OCI-LY1 (cell line): Measurements from ENCODE around the gene PGA3.

Experiments
- H2AFZ ChIP-seq: fragments of 200-600 bp; sonication (generic), shearing (Covaris generic); 2 replicates; pipeline ENCODE4 v1.6.0; 2014; ENCODE audit warnings: antibody characterized with exemption, mild to moderate bottlenecking, low read length
- H3F3A ChIP-seq: fragments of 200-600 bp; sonication (generic), shearing (Covaris generic); 2 replicates; pipeline ENCODE4 v1.6.0; 2014; ENCODE audit warnings: mild to moderate bottlenecking, antibody characterized with exemption, low read length, moderate library complexity; ENCODE audit not compliant: insufficient read depth
- H3K27ac ChIP-seq: fragments of 200-600 bp; sonication (generic); 2 replicates; pipeline ENCODE4 v1.5.1; 2014; ENCODE audit warnings: low read length, mixed run types, mild to moderate bottlenecking, low read depth; ENCODE audit not compliant: poor library complexity, severe bottlenecking
- H3K27me3 ChIP-seq: fragments of 200-600 bp; sonication (generic); 2 replicates; pipeline ENCODE4 v1.6.0; 2014; ENCODE audit warnings: antibody characterized with exemption, mild to moderate bottlenecking, low read length, moderate library complexity; ENCODE audit not compliant: insufficient read depth
- H3K36me3 ChIP-seq: fragments of 200-600 bp; sonication (generic); 2 replicates; pipeline ENCODE4 v1.6.1; 2014; ENCODE audit warnings: mild to moderate bottlenecking, antibody characterized with exemption, low read length, moderate library complexity, mixed read lengths; ENCODE audit not compliant: insufficient read depth
- H3K4me1 ChIP-seq: fragments of 200-600 bp; sonication (generic); 2 replicates; pipeline ENCODE4 v1.5.1; 2014; ENCODE audit warnings: mild to moderate bottlenecking, low read length, moderate library complexity; ENCODE audit not compliant: insufficient read depth, severe bottlenecking
- H3K4me2 ChIP-seq: fragments of 200-600 bp; sonication (generic), shearing (Covaris generic); 2 replicates; pipeline ENCODE4 v1.6.1; 2014; ENCODE audit warnings: low read length
- H3K4me3 ChIP-seq: fragments of 200-600 bp; sonication (generic); 2 replicates; pipeline ENCODE4 v1.5.1; 2014; ENCODE audit warnings: low read length, low read depth, mild to moderate bottlenecking, mixed read lengths; ENCODE audit not compliant: poor library complexity, severe bottlenecking
- H3K79me2 ChIP-seq: fragments of 200-600 bp; shearing (Covaris generic); 2 replicates; pipeline ENCODE4 v1.6.1; 2016; ENCODE audit warnings: mixed run types, low read length, mixed read lengths; ENCODE audit not compliant: insufficient read depth
- H3K9ac ChIP-seq: fragments of 200-600 bp; sonication (generic), shearing (Covaris generic); 2 replicates; pipeline ENCODE4 v1.6.1; 2014; ENCODE audit warnings: mild to moderate bottlenecking, low read length, mixed read lengths
- H3K9me2 ChIP-seq: fragments of 200-600 bp; sonication (generic), shearing (Covaris generic); 2 replicates; pipeline ENCODE4 v1.6.1; 2014; ENCODE audit warnings: low read depth, mild to moderate bottlenecking, low read length, mixed read lengths
- H3K9me3 ChIP-seq: fragments of 200-600 bp; shearing (Covaris generic); 2 replicates; pipeline ENCODE4 v1.6.1; 2014; ENCODE audit warnings: low read length, mixed read lengths
- H4K20me1 ChIP-seq: fragments of 200-600 bp; sonication (generic), shearing (Covaris generic); 2 replicates; pipeline ENCODE4 v1.6.0; 2016; ENCODE audit warnings: mild to moderate bottlenecking, low read length; ENCODE audit not compliant: insufficient read depth
- EZH2 ChIP-seq: fragments of 200-600 bp; sonication (generic), shearing (Covaris generic); IDR thresholded peaks from 2 replicates; pipeline ENCODE4 v1.8.0; 2017; ENCODE audit warnings: borderline replicate concordance, mixed run types, mild to moderate bottlenecking, antibody characterized with exemption, low read length, moderate library complexity, mixed read lengths
- TF ChIP-seq, protein P1 (sequence below): fragments of 200-600 bp; sonication (generic), shearing (Covaris generic); IDR thresholded peaks from 2 replicates; pipeline ENCODE4 v1.5.1; 2017; ENCODE audit warnings: mild to moderate bottlenecking, antibody characterized with exemption, low read length, moderate library complexity, mixed read lengths

PGA3 gene

DNA sequence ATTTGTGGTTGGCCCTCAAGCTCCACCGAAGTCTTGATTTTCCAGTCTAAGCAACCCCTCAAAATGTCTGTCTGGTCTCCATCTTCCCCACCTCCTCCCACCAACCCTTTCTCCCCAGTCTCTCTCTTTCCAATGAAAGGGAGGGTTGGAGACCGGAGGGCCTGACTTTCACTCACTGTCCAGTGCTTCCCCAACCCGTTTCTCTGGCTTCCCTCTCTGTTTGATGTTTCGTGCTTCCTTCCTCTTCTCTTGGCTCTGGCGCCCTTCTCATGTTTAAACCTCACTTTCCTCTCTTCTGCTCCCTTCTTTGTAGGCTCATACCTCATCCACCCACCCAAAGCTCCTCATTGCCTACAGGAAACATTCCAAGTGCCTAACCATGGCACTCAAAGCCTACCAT is 31.0 kb upstream of the PGA3 start:
- no peaks in the 10 kb centered on the region for H3K79me2 ChIP-seq
- no peak overlapping the region for H3K9ac ChIP-seq
- H3K4me3 ChIP-seq: no peak overlapping the region
- H3K27me3 ChIP-seq: peaks cover 19% of the 10 kb centered on the region
- H2AFZ ChIP-seq: no peak overlapping the region
- TF ChIP-seq, protein P1, sequence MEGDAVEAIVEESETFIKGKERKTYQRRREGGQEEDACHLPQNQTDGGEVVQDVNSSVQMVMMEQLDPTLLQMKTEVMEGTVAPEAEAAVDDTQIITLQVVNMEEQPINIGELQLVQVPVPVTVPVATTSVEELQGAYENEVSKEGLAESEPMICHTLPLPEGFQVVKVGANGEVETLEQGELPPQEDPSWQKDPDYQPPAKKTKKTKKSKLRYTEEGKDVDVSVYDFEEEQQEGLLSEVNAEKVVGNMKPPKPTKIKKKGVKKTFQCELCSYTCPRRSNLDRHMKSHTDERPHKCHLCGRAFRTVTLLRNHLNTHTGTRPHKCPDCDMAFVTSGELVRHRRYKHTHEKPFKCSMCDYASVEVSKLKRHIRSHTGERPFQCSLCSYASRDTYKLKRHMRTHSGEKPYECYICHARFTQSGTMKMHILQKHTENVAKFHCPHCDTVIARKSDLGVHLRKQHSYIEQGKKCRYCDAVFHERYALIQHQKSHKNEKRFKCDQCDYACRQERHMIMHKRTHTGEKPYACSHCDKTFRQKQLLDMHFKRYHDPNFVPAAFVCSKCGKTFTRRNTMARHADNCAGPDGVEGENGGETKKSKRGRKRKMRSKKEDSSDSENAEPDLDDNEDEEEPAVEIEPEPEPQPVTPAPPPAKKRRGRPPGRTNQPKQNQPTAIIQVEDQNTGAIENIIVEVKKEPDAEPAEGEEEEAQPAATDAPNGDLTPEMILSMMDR: no peak
- no peak for TF ChIP-seq EZH2
- H3F3A ChIP-seq: no peaks in the 10 kb centered on the region
- no peaks in the 10 kb centered on the region for H4K20me1 ChIP-seq
- no peaks in the 10 kb centered on the region for H3K9me2 ChIP-seq
- H3K36me3 ChIP-seq: no peaks in the 10 kb centered on the region
- no peaks in the 10 kb centered on the region for H3K9me3 ChIP-seq
- H3K4me1 ChIP-seq: no peaks in the 10 kb centered on the region
- H3K27ac ChIP-seq: no peak overlapping the region
- no peak overlapping the region for H3K4me2 ChIP-seq

DNA sequence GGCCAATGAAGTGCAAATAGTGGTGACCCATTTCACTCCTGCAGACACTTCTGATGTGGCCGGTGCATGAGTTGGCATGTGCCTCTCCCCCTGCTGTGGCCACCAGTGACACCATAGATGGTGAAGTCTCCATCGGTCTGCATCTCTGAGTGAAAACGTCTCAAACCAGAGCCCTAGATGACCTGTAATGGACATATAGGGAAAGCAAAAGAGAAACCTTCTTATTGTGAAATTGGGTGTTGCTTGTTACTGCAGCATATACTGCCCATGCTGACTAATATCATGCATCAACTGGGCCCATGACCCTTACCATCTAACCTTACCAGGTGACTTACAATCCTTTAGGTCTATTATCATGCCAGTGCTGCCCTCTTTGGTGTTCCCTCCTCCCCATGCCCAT is 30.4 kb upstream of the PGA3 start:
- no peak overlapping the region for H3K4me3 ChIP-seq
- H3K27ac ChIP-seq: no peak overlapping the region
- no peaks in the 10 kb centered on the region for H4K20me1 ChIP-seq
- TF ChIP-seq, protein P1: no peak
- no peak for TF ChIP-seq EZH2
- H3K79me2 ChIP-seq: no peaks in the 10 kb centered on the region
- H3K4me1 ChIP-seq: no peaks in the 10 kb centered on the region
- no peaks in the 10 kb centered on the region for H3K9me3 ChIP-seq
- H2AFZ ChIP-seq: no peak overlapping the region
- no peaks in the 10 kb centered on the region for H3K36me3 ChIP-seq
- no peaks in the 10 kb centered on the region for H3K9me2 ChIP-seq
- H3K27me3 ChIP-seq: peaks cover 14% of the 10 kb centered on the region
- H3K4me2 ChIP-seq: no peak overlapping the region
- H3K9ac ChIP-seq: no peak overlapping the region
- H3F3A ChIP-seq: no peaks in the 10 kb centered on the region

DNA sequence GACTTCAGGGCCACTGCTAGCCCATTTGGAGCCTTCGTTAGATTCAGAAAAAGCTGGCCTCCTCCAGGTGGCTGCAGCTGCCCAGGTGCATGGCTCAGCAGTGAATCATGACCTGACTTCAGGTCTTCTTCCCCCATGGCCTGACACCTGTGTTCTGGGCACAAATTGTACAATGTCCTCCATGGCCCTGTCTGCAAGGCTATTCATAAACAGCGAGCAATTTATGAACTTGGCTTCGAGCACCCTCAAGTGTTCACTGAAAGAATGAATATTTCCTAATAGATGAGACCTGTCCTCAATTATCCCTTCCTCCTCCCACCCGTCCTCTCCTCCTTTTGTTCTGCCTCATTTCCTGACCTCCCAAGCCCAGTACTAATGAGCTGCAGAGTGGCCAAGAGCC is 29.9 kb upstream of the PGA3 start:
- H3K4me3 ChIP-seq: no peak overlapping the region
- no peaks in the 10 kb centered on the region for H3K36me3 ChIP-seq
- H3K4me1 ChIP-seq: no peaks in the 10 kb centered on the region
- no peak for TF ChIP-seq EZH2
- TF ChIP-seq, protein P1: peak; percentile 49
- H2AFZ ChIP-seq: no peak overlapping the region
- no peaks in the 10 kb centered on the region for H3K9me2 ChIP-seq
- H4K20me1 ChIP-seq: no peaks in the 10 kb centered on the region
- H3K79me2 ChIP-seq: no peaks in the 10 kb centered on the region
- no peaks in the 10 kb centered on the region for H3F3A ChIP-seq
- H3K4me2 ChIP-seq: no peak overlapping the region
- no peaks in the 10 kb centered on the region for H3K9me3 ChIP-seq
- no peak overlapping the region for H3K9ac ChIP-seq
- H3K27me3 ChIP-seq: peaks cover 14% of the 10 kb centered on the region
- H3K27ac ChIP-seq: no peak overlapping the region
